ENCODE results near the gene SMIM41.
A peak's percentile ranks its signal among the peaks of the same experiment; 100 is the strongest.

The SMIM41 gene

GRCh38 chr12:52036587-52037171 lies 42.8 kb upstream of the SMIM41 start:
- Histone ChIP-seq H4K20me1 (ENCODE audit: insufficient read depth, low read length, poor library complexity, severe bottlenecking) (no peaks in the 10 kb centered on the region), H3K9me2 (replicated peaks; ENCODE audit: low read depth, low read length) (no peaks in the 10 kb centered on the region), H3K9ac (ENCODE audit: low read depth, low read length, poor library complexity, severe bottlenecking) (no peak overlapping the region), H3K9me3 (ENCODE audit: insufficient read depth, low read depth, low read length) (no peaks in the 10 kb centered on the region), H3K4me2 (ENCODE audit: low read depth, low read length, poor library complexity, severe bottlenecking) (peak overlapping the region; percentile 69), H3K4me1 (ENCODE audit: insufficient read depth, low read length, poor library complexity, severe bottlenecking) (peaks cover 20% of the 10 kb centered on the region), H3K79me2 (ENCODE audit: insufficient read depth, low read length) (no peaks in the 10 kb centered on the region), H2AFZ (ENCODE audit: low read length) (peak overlapping the region; percentile 61; the same call in 1 of the 2 replicates), H3K27me3 (ENCODE audit: insufficient read depth, low read length, poor library complexity, severe bottlenecking) (peaks cover 10% of the 10 kb centered on the region), H3K4me3 (ENCODE audit: low read length, poor library complexity, severe bottlenecking) (peak overlapping the region; percentile 67), H3F3A (ENCODE audit: low read depth) (peaks cover 13% of the 10 kb centered on the region; the same call in 1 of the 2 replicates), H3K36me3 (ENCODE audit: insufficient read depth, low read length) (no peaks in the 10 kb centered on the region)
- TF ChIP-seq, protein P1, sequence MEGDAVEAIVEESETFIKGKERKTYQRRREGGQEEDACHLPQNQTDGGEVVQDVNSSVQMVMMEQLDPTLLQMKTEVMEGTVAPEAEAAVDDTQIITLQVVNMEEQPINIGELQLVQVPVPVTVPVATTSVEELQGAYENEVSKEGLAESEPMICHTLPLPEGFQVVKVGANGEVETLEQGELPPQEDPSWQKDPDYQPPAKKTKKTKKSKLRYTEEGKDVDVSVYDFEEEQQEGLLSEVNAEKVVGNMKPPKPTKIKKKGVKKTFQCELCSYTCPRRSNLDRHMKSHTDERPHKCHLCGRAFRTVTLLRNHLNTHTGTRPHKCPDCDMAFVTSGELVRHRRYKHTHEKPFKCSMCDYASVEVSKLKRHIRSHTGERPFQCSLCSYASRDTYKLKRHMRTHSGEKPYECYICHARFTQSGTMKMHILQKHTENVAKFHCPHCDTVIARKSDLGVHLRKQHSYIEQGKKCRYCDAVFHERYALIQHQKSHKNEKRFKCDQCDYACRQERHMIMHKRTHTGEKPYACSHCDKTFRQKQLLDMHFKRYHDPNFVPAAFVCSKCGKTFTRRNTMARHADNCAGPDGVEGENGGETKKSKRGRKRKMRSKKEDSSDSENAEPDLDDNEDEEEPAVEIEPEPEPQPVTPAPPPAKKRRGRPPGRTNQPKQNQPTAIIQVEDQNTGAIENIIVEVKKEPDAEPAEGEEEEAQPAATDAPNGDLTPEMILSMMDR (conservative IDR thresholded peaks at IDR 0.05; ENCODE audit: low read length) = no peak
- no peak for TF ChIP-seq EZH2phosphoT487 (IDR thresholded peaks at IDR 0.05; ENCODE audit: borderline replicate concordance)

- H3K4me2 ChIP-seq (ENCODE audit: low read depth, low read length, poor library complexity, severe bottlenecking) = peak overlapping the region; percentile 62
- no peaks in the 10 kb centered on the region for H3K9me2 ChIP-seq (replicated peaks; ENCODE audit: low read depth, low read length)
- no peak overlapping the region for H2AFZ ChIP-seq (ENCODE audit: low read length)
- H3K36me3 ChIP-seq (ENCODE audit: insufficient read depth, low read length) = no peaks in the 10 kb centered on the region
- no peaks in the 10 kb centered on the region for H3K9me3 ChIP-seq (ENCODE audit: insufficient read depth, low read depth, low read length)
- TF ChIP-seq, protein P1 (conservative IDR thresholded peaks at IDR 0.05; ENCODE audit: low read length) = no peak
- TF ChIP-seq EZH2phosphoT487 (IDR thresholded peaks at IDR 0.05; ENCODE audit: borderline replicate concordance) = no peak
- H3K4me1 ChIP-seq (ENCODE audit: insufficient read depth, low read length, poor library complexity, severe bottlenecking) = peaks cover 24% of the 10 kb centered on the region
- H3K9ac ChIP-seq (ENCODE audit: low read depth, low read length, poor library complexity, severe bottlenecking) = no peak overlapping the region
- H3K4me3 ChIP-seq (ENCODE audit: low read length, poor library complexity, severe bottlenecking) = peak overlapping the region; percentile 55
- H3K27me3 ChIP-seq (ENCODE audit: insufficient read depth, low read length, poor library complexity, severe bottlenecking) = peaks cover 10% of the 10 kb centered on the region
- H3K79me2 ChIP-seq (ENCODE audit: insufficient read depth, low read length) = no peaks in the 10 kb centered on the region
- peaks cover 9% of the 10 kb centered on the region; the same call in 1 of the 2 replicates for H3F3A ChIP-seq (ENCODE audit: low read depth)
- H4K20me1 ChIP-seq (ENCODE audit: insufficient read depth, low read length, poor library complexity, severe bottlenecking) = no peaks in the 10 kb centered on the region
Measured at GRCh38 chr12:52037248-52037861, 42.1 kb upstream of the SMIM41 start.

GRCh38 chr12:52038447-52038846 lies 41.1 kb upstream of the SMIM41 start:
- no peaks in the 10 kb centered on the region for H3K36me3 ChIP-seq (ENCODE audit: insufficient read depth, low read length)
- TF ChIP-seq, protein P1 (conservative IDR thresholded peaks at IDR 0.05; ENCODE audit: low read length) = no peak
- TF ChIP-seq EZH2phosphoT487 (IDR thresholded peaks at IDR 0.05; ENCODE audit: borderline replicate concordance) = no peak
- H3K27me3 ChIP-seq (ENCODE audit: insufficient read depth, low read length, poor library complexity, severe bottlenecking) = peaks cover 10% of the 10 kb centered on the region
- no peak overlapping the region for H3K4me3 ChIP-seq (ENCODE audit: low read length, poor library complexity, severe bottlenecking)
- no peak overlapping the region for H3K4me2 ChIP-seq (ENCODE audit: low read depth, low read length, poor library complexity, severe bottlenecking)
- no peaks in the 10 kb centered on the region for H4K20me1 ChIP-seq (ENCODE audit: insufficient read depth, low read length, poor library complexity, severe bottlenecking)
- peaks cover 22% of the 10 kb centered on the region for H3K4me1 ChIP-seq (ENCODE audit: insufficient read depth, low read length, poor library complexity, severe bottlenecking)
- no peaks in the 10 kb centered on the region for H3K79me2 ChIP-seq (ENCODE audit: insufficient read depth, low read length)
- no peak overlapping the region for H2AFZ ChIP-seq (ENCODE audit: low read length)
- H3K9me2 ChIP-seq (replicated peaks; ENCODE audit: low read depth, low read length) = no peaks in the 10 kb centered on the region
- H3F3A ChIP-seq (ENCODE audit: low read depth) = 0 out of 2 replicates have a peak, but pooled peaks cover 7% of the 10 kb centered on the region
- no peaks in the 10 kb centered on the region for H3K9me3 ChIP-seq (ENCODE audit: insufficient read depth, low read depth, low read length)
- H3K9ac ChIP-seq (ENCODE audit: low read depth, low read length, poor library complexity, severe bottlenecking) = no peak overlapping the region
